ENCODE data around the gene GAS2L2.

- TF ChIP-seq CTCF (IDR thresholded peaks at IDR 0.05; ENCODE audit: insufficient read depth, low read depth, low read length) (no peak), EZH2 (IDR thresholded peaks at IDR 0.05; ENCODE audit: insufficient read depth, low read length) (no peak)
Observed at GRCh38 chr17:35734396-35734795, 18.6 kb downstream of the GAS2L2 start.

Data from astrocyte (in vitro differentiated cells and primary cell).